HEK293T (cell line): Measurements from ENCODE around the gene USP24.

Source experiments
- ARNT ChIP-seq: fragments of 450-650 bp; IDR thresholded peaks from 2 replicates; pipeline ENCODE4 v1.6.1; 2017; ENCODE audit warnings: mild to moderate bottlenecking
- BHLHE40 ChIP-seq: fragments of 450-650 bp; IDR thresholded peaks from 2 replicates; pipeline ENCODE4 v1.6.1; 2016; ENCODE audit warnings: mild to moderate bottlenecking, moderate library complexity, borderline replicate concordance
- FOXA1 ChIP-seq: fragments of 450-650 bp; IDR thresholded peaks from 2 replicates; pipeline ENCODE4 v1.6.1; 2016; ENCODE audit warnings: mild to moderate bottlenecking
- FOXK2 ChIP-seq: fragments of 450-650 bp; IDR thresholded peaks from 2 replicates; pipeline ENCODE4 v1.6.1; 2016; ENCODE audit warnings: mild to moderate bottlenecking
- FOXM1 ChIP-seq: fragments of 450-650 bp; IDR thresholded peaks from 2 replicates; pipeline ENCODE4 v1.6.1; 2017; ENCODE audit warnings: mild to moderate bottlenecking, borderline replicate concordance
- HDGF ChIP-seq: fragments of 450-650 bp; IDR thresholded peaks from 2 replicates; pipeline ENCODE4 v1.6.1; 2017; ENCODE audit warnings: antibody characterized with exemption, borderline replicate concordance
- LEF1 ChIP-seq: fragments of 450-650 bp; IDR thresholded peaks from 2 replicates; pipeline ENCODE4 v1.6.1; 2017; ENCODE audit warnings: mild to moderate bottlenecking, borderline replicate concordance
- NFRKB ChIP-seq: fragments of 450-650 bp; IDR thresholded peaks from 2 replicates; pipeline ENCODE4 v1.6.1; 2016; ENCODE audit warnings: mild to moderate bottlenecking, moderate library complexity
- SP1 ChIP-seq: fragments of 450-650 bp; IDR thresholded peaks from 2 replicates; pipeline ENCODE4 v1.6.1; 2017
- SUZ12 ChIP-seq: fragments of 450-650 bp; IDR thresholded peaks from 2 replicates; pipeline ENCODE4 v1.6.1; 2016; ENCODE audit warnings: mild to moderate bottlenecking
- TARDBP ChIP-seq: fragments of 450-650 bp; IDR thresholded peaks from 2 replicates; pipeline ENCODE4 v1.6.1; 2016
- ZNF384 ChIP-seq: fragments of 450-650 bp; IDR thresholded peaks from 2 replicates; pipeline ENCODE4 v1.6.1; 2016
- TF ChIP-seq, protein P1 (sequence below): fragments of 450-650 bp; IDR thresholded peaks from 2 replicates; pipeline ENCODE4 v1.6.1; 2016

DNA sequence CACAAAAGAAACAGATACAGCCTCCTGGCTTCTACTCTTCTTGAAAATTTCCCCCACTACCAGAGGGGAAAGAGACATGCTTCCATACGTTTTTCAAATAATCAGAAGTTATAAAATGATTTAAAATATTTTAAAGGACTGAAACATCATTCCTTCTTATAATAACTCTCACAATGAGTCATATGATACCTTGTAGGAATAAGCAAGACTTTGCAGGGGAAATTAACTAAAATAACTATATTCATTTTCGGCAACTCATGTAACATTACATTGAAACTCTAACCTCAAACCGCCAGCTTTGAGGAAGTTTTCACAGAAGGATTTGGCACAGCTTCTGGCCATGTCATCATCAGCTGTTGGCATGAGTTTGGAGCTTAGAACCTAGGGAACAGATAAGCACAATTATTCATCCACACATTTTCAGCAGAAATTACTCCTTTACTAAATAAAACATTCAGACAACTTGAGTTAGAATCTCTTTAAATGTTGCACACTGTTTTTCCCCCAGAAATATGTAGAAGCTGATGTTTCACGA is 85.9 kb downstream of the USP24 start:
- no peak for TF ChIP-seq BHLHE40
- TF ChIP-seq FOXM1, result no peak
- TF ChIP-seq NFRKB, result no peak
- no peak for TF ChIP-seq ZNF384
- TF ChIP-seq, protein P1, sequence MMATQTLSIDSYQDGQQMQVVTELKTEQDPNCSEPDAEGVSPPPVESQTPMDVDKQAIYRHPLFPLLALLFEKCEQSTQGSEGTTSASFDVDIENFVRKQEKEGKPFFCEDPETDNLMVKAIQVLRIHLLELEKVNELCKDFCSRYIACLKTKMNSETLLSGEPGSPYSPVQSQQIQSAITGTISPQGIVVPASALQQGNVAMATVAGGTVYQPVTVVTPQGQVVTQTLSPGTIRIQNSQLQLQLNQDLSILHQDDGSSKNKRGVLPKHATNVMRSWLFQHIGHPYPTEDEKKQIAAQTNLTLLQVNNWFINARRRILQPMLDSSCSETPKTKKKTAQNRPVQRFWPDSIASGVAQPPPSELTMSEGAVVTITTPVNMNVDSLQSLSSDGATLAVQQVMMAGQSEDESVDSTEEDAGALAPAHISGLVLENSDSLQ, result no peak
- TF ChIP-seq SP1, result no peak
- TF ChIP-seq FOXA1, result no peak
- no peak for TF ChIP-seq SUZ12
- TF ChIP-seq FOXK2, result no peak
- no peak for TF ChIP-seq LEF1
- no peak for TF ChIP-seq TARDBP
- TF ChIP-seq HDGF, result no peak
- no peak for TF ChIP-seq ARNT
